Loucy (cell line): ENCODE data around the gene SLC38A10.

Source experiments
- H2AFZ ChIP-seq: fragments of 200-600 bp; sonication (generic); 2 replicates; pipeline ENCODE4 v1.6.0; 2016; ENCODE audit warnings: antibody characterized with exemption, mild to moderate bottlenecking, low read length, moderate library complexity
- H3F3A ChIP-seq: fragments of 200-600 bp; 2 replicates; pipeline ENCODE4 v1.6.0; 2016; ENCODE audit warnings: antibody characterized with exemption, low read depth, mild to moderate bottlenecking
- H3K27me3 ChIP-seq: fragments of 200-600 bp; sonication (generic); 2 replicates; pipeline ENCODE4 v1.6.1; 2014; ENCODE audit warnings: low read length, mild to moderate bottlenecking; ENCODE audit not compliant: insufficient read depth, poor library complexity, severe bottlenecking
- H3K36me3 ChIP-seq: fragments of 200-600 bp; sonication (generic); 2 replicates; pipeline ENCODE4 v1.6.1; 2016; ENCODE audit warnings: low read length; ENCODE audit not compliant: insufficient read depth
- H3K4me1 ChIP-seq: fragments of 200-600 bp; sonication (generic); 2 replicates; pipeline ENCODE4 v1.5.1; 2014; ENCODE audit warnings: low read length, mild to moderate bottlenecking; ENCODE audit not compliant: insufficient read depth, poor library complexity, severe bottlenecking
- H3K4me2 ChIP-seq: fragments of 200-600 bp; sonication (generic); 2 replicates; pipeline ENCODE4 v1.6.0; 2014; ENCODE audit warnings: antibody characterized with exemption, low read length, low read depth, mild to moderate bottlenecking; ENCODE audit not compliant: poor library complexity, severe bottlenecking
- H3K4me3 ChIP-seq: fragments of 200-600 bp; sonication (generic); 2 replicates; pipeline ENCODE4 v1.5.1; 2014; ENCODE audit warnings: low read length, mild to moderate bottlenecking, mixed read lengths; ENCODE audit not compliant: poor library complexity, severe bottlenecking
- H3K79me2 ChIP-seq: fragments of 200-600 bp; sonication (generic); 2 replicates; pipeline ENCODE4 v1.6.1; 2014; ENCODE audit warnings: low read length; ENCODE audit not compliant: insufficient read depth
- H3K9ac ChIP-seq: fragments of 200-600 bp; sonication (generic); 2 replicates; pipeline ENCODE4 v1.6.0; 2014; ENCODE audit warnings: mild to moderate bottlenecking, low read depth, low read length, moderate library complexity; ENCODE audit not compliant: poor library complexity, severe bottlenecking
- H3K9me2 ChIP-seq: fragments of 200-600 bp; sonication (generic); replicated peaks from 2 replicates; pipeline ENCODE4 v1.6.1; 2016; ENCODE audit warnings: low read depth, low read length, mixed read lengths
- H3K9me3 ChIP-seq: fragments of 200-600 bp; sonication (generic); 2 replicates; pipeline ENCODE4 v1.6.1; 2014; ENCODE audit warnings: mild to moderate bottlenecking, antibody characterized with exemption, low read length, low read depth; ENCODE audit not compliant: insufficient read depth
- H4K20me1 ChIP-seq: fragments of 200-600 bp; sonication (generic); 2 replicates; pipeline ENCODE4 v1.6.0; 2014; ENCODE audit warnings: antibody characterized with exemption, low read length, mild to moderate bottlenecking; ENCODE audit not compliant: insufficient read depth, poor library complexity, severe bottlenecking
- EZH2phosphoT487 ChIP-seq: fragments of 200-600 bp; IDR thresholded peaks from 2 replicates; pipeline ENCODE4 v1.6.1; 2018; ENCODE audit warnings: antibody characterized with exemption, mild to moderate bottlenecking, moderate library complexity, borderline replicate concordance
- TF ChIP-seq, protein P1 (sequence below): fragments of 200-600 bp; sonication (generic); conservative IDR thresholded peaks from 2 replicates; pipeline ENCODE4 v1.5.1; 2014; ENCODE audit warnings: mild to moderate bottlenecking, antibody characterized with exemption, low read length

Gene SLC38A10

DNA sequence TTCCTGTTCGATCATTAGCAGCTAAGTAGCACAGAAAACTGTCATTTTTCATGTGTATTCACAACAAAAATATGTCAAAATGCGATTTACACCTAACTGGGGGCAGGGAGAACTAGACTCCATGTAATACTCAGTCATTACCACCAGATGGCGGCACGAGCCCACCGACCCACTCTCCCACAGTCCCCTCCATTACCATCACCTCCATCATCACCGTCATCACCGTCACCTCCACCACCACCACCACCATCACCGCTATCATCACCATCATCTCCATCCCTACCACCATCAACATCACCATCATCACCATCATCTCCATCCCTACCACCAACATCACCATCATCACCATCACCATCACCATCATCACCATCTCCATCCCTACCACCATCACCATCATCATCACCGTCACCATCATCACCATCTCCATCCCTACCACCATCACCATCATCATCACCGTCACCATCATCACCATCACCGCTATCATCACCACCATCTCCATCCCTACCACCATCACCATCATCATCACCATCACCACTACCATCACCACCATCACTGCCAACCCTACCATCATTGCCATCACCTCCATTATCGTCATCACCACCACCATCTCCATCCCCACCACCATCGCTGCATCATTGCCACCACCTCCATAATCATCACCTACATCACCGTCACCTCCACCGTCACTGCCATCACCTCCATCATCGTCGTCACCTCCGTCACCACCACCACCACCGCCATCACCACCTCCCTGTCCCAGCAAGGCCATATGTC, 41.6 kb downstream of the SLC38A10 start:
- peaks cover 17% of the 10 kb centered on the region; the same call in 1 of the 2 replicates for H3K36me3 ChIP-seq
- H2AFZ ChIP-seq = no peak overlapping the region
- H3K79me2 ChIP-seq = peaks cover 9% of the 10 kb centered on the region; the same call in 1 of the 2 replicates
- H3K4me2 ChIP-seq = no peak overlapping the region
- no peak overlapping the region for H3K4me3 ChIP-seq
- H3K27me3 ChIP-seq = no peaks in the 10 kb centered on the region
- TF ChIP-seq, protein P1, sequence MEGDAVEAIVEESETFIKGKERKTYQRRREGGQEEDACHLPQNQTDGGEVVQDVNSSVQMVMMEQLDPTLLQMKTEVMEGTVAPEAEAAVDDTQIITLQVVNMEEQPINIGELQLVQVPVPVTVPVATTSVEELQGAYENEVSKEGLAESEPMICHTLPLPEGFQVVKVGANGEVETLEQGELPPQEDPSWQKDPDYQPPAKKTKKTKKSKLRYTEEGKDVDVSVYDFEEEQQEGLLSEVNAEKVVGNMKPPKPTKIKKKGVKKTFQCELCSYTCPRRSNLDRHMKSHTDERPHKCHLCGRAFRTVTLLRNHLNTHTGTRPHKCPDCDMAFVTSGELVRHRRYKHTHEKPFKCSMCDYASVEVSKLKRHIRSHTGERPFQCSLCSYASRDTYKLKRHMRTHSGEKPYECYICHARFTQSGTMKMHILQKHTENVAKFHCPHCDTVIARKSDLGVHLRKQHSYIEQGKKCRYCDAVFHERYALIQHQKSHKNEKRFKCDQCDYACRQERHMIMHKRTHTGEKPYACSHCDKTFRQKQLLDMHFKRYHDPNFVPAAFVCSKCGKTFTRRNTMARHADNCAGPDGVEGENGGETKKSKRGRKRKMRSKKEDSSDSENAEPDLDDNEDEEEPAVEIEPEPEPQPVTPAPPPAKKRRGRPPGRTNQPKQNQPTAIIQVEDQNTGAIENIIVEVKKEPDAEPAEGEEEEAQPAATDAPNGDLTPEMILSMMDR = peak; percentile 81
- no peak for TF ChIP-seq EZH2phosphoT487
- no peaks in the 10 kb centered on the region for H3F3A ChIP-seq
- H4K20me1 ChIP-seq = no peaks in the 10 kb centered on the region
- H3K9me3 ChIP-seq = no peaks in the 10 kb centered on the region
- no peak overlapping the region for H3K9ac ChIP-seq
- H3K4me1 ChIP-seq = peaks cover 4% of the 10 kb centered on the region
- H3K9me2 ChIP-seq = no peaks in the 10 kb centered on the region

- Histone ChIP-seq H3K79me2 (peaks cover 9% of the 10 kb centered on the region; the same call in 1 of the 2 replicates), H3F3A (no peaks in the 10 kb centered on the region), H3K36me3 (peaks cover 17% of the 10 kb centered on the region; the same call in 1 of the 2 replicates), H2AFZ (no peak overlapping the region), H3K4me2 (no peak overlapping the region), H4K20me1 (no peaks in the 10 kb centered on the region), H3K9me2 (no peaks in the 10 kb centered on the region), H3K4me3 (no peak overlapping the region), H3K27me3 (no peaks in the 10 kb centered on the region), H3K9ac (no peak overlapping the region), H3K9me3 (no peaks in the 10 kb centered on the region), H3K4me1 (peaks cover 4% of the 10 kb centered on the region)
- TF ChIP-seq EZH2phosphoT487 = no peak
- TF ChIP-seq, protein P1 = no peak
These were observed 42.1 kb downstream of the SLC38A10 start for GRCh38 chr17:81252987-81253329.

DNA sequence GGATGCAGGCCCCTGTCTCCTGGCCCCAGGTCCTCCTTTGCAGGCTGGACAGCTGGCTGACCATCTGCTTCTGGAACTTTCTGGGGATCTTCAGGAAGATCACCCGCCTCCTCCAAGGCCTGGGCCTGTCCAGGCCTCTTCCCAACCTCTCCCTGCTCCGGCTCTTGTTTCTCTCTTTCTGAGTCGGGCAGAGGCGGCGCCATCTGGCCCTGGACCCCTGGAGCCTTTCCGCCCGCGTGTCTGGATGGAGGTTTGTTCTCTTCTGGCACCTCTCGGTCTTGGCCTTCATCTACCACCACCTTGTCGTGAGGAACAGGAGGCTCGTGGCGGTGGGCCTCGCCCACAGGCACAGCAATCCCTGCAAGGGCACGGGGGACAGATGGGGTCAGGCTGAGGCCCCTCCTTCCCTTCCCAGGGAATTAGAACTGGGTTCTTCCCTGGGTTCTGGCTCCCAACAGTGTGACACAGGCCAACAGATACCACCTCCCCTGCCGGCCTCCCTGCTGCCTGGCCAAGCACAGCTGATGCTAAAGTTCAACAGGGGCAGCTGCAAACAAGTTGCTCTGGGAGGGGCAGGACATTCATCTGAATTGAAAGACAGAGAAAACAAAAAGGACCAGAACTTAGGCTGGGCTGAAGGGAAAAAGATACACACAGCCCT, 42.7 kb downstream of the SLC38A10 start:
- Histone ChIP-seq H4K20me1 (no peaks in the 10 kb centered on the region), H3K79me2 (peaks cover 9% of the 10 kb centered on the region; the same call in 1 of the 2 replicates), H3K36me3 (peaks cover 17% of the 10 kb centered on the region; the same call in 1 of the 2 replicates), H3K4me3 (no peak overlapping the region), H3K27me3 (no peaks in the 10 kb centered on the region), H3F3A (no peaks in the 10 kb centered on the region), H3K4me2 (peak overlapping the region; percentile 22), H3K9ac (no peak overlapping the region), H2AFZ (no peak overlapping the region), H3K9me3 (no peaks in the 10 kb centered on the region), H3K4me1 (peaks cover 4% of the 10 kb centered on the region), H3K9me2 (no peaks in the 10 kb centered on the region)
- no peak for TF ChIP-seq EZH2phosphoT487
- TF ChIP-seq, protein P1 = no peak
